ENCODE measurements around the gene TRAK2.

DNA sequence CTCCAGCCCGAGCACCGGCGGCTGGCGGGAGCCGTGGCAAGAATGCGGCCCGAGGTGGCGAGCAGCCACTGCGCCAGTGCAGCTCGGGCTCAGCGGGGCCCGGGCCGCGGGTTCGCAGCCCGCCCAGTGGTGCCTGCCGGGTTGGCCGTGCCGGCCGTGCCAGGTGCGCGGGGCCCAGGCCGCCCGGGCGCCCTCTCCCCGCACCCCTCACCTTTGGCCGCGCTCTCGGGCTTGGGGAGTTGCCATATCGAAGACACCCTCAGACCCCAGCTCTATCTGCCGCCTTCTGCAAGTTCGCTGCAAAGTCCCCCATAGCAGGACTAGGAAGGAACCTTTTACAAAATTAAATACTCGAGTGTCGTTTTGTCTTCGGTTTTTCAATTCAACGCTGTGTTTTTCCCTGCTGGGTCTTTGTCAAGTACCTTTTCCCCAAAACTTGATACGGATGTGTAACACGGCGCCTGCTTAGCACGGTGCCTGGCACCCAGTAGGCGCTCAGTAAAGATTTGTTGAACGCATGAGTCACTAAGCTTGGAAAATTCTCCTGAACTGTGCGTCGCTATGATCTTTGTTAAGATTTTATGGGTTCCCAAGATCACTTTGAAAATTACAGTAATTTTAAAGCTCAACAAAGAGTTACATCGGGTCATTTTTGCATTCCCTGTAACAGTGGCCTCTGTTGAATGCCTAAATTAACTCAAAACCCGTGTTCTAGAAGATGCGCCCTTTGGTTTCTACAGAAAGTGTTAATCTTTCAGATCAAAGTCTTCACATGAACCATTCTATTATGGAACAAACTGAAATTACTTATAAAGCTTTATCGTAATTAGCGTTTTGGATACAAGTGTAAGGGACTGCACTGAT lies 1.0 kb upstream of the TRAK2 start:
- TF ChIP-seq, protein P1, sequence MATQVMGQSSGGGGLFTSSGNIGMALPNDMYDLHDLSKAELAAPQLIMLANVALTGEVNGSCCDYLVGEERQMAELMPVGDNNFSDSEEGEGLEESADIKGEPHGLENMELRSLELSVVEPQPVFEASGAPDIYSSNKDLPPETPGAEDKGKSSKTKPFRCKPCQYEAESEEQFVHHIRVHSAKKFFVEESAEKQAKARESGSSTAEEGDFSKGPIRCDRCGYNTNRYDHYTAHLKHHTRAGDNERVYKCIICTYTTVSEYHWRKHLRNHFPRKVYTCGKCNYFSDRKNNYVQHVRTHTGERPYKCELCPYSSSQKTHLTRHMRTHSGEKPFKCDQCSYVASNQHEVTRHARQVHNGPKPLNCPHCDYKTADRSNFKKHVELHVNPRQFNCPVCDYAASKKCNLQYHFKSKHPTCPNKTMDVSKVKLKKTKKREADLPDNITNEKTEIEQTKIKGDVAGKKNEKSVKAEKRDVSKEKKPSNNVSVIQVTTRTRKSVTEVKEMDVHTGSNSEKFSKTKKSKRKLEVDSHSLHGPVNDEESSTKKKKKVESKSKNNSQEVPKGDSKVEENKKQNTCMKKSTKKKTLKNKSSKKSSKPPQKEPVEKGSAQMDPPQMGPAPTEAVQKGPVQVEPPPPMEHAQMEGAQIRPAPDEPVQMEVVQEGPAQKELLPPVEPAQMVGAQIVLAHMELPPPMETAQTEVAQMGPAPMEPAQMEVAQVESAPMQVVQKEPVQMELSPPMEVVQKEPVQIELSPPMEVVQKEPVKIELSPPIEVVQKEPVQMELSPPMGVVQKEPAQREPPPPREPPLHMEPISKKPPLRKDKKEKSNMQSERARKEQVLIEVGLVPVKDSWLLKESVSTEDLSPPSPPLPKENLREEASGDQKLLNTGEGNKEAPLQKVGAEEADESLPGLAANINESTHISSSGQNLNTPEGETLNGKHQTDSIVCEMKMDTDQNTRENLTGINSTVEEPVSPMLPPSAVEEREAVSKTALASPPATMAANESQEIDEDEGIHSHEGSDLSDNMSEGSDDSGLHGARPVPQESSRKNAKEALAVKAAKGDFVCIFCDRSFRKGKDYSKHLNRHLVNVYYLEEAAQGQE (IDR thresholded peaks at IDR 0.05; ENCODE audit: unreplicated experiment) = no peak
- no peak for TF ChIP-seq CREB1 (CRISPR knock-in tag; IDR thresholded peaks at IDR 0.05; ENCODE audit: low read depth)
- TF ChIP-seq, protein P2, sequence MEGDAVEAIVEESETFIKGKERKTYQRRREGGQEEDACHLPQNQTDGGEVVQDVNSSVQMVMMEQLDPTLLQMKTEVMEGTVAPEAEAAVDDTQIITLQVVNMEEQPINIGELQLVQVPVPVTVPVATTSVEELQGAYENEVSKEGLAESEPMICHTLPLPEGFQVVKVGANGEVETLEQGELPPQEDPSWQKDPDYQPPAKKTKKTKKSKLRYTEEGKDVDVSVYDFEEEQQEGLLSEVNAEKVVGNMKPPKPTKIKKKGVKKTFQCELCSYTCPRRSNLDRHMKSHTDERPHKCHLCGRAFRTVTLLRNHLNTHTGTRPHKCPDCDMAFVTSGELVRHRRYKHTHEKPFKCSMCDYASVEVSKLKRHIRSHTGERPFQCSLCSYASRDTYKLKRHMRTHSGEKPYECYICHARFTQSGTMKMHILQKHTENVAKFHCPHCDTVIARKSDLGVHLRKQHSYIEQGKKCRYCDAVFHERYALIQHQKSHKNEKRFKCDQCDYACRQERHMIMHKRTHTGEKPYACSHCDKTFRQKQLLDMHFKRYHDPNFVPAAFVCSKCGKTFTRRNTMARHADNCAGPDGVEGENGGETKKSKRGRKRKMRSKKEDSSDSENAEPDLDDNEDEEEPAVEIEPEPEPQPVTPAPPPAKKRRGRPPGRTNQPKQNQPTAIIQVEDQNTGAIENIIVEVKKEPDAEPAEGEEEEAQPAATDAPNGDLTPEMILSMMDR (conservative IDR thresholded peaks at IDR 0.05; ENCODE audit: low read depth in 2 of 2) = no peak
- TF ChIP-seq, protein P3, sequence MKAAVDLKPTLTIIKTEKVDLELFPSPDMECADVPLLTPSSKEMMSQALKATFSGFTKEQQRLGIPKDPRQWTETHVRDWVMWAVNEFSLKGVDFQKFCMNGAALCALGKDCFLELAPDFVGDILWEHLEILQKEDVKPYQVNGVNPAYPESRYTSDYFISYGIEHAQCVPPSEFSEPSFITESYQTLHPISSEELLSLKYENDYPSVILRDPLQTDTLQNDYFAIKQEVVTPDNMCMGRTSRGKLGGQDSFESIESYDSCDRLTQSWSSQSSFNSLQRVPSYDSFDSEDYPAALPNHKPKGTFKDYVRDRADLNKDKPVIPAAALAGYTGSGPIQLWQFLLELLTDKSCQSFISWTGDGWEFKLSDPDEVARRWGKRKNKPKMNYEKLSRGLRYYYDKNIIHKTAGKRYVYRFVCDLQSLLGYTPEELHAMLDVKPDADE (IDR thresholded peaks at IDR 0.05) = no peak
- TF ChIP-seq ZNF331 (CRISPR knock-in tag; IDR thresholded peaks at IDR 0.05; ENCODE audit: low read depth) = no peak
- TF ChIP-seq POLR2AphosphoS5 (IDR thresholded peaks at IDR 0.05; ENCODE audit: low read depth) = no peak; the same call in 1 of the 2 replicates
- TF ChIP-seq EZH2phosphoT487 (IDR thresholded peaks at IDR 0.05; ENCODE audit: unreplicated experiment) = no peak
- no peak for TF ChIP-seq STAT1 (IDR thresholded peaks at IDR 0.05; ENCODE audit: unreplicated experiment)
- no peak for TF ChIP-seq EZH2 (IDR thresholded peaks at IDR 0.05; ENCODE audit: low read depth, unreplicated experiment)
- TF ChIP-seq NANOG (IDR thresholded peaks at IDR 0.05; ENCODE audit: borderline replicate concordance) = no peak
- no peak for TF ChIP-seq JUNB (IDR thresholded peaks at IDR 0.05; ENCODE audit: unreplicated experiment)

Data from GM23338 (cell line).